KMS-11 (cell line): ENCODE measurements around the gene RAB6B.

Experiments used
- H2AFZ ChIP-seq: fragments of 200-600 bp; sonication (generic); 2 replicates; pipeline ENCODE4 v1.6.1; 2016; ENCODE audit warnings: antibody characterized with exemption, mixed run types, low read depth
- H3K27ac ChIP-seq: fragments of 200-600 bp; sonication (generic); 2 replicates; pipeline ENCODE4 v1.6.1; 2016; ENCODE audit warnings: mild to moderate bottlenecking, mixed run types
- H3K27me3 ChIP-seq: fragments of 200-600 bp; sonication (generic); 2 replicates; pipeline ENCODE4 v1.6.1; 2017; ENCODE audit warnings: mild to moderate bottlenecking, low read depth, mixed run types, moderate library complexity; ENCODE audit not compliant: insufficient read depth
- H3K36me3 ChIP-seq: fragments of 200-600 bp; sonication (generic); 2 replicates; pipeline ENCODE4 v1.6.1; 2017; ENCODE audit warnings: mild to moderate bottlenecking, mixed run types; ENCODE audit not compliant: insufficient read depth
- H3K4me1 ChIP-seq: fragments of 200-600 bp; sonication (generic); 2 replicates; pipeline ENCODE4 v1.6.1; 2016; ENCODE audit warnings: mild to moderate bottlenecking, low read depth, mixed run types; ENCODE audit not compliant: poor library complexity, severe bottlenecking
- H3K4me2 ChIP-seq: fragments of 200-600 bp; sonication (generic); 2 replicates; pipeline ENCODE4 v1.7.0; 2016; ENCODE audit warnings: mild to moderate bottlenecking, mixed run types
- H3K4me3 ChIP-seq: fragments of 200-600 bp; sonication (generic); IDR thresholded peaks from 2 replicates; pipeline ENCODE4 v1.6.1; 2017; ENCODE audit warnings: low read depth, low read length, mixed read lengths; ENCODE audit not compliant: insufficient read depth
- H3K79me2 ChIP-seq: fragments of 200-600 bp; sonication (generic); 2 replicates; pipeline ENCODE4 v1.6.1; 2016; ENCODE audit warnings: low read depth, mixed run types; ENCODE audit not compliant: insufficient read depth
- H3K9ac ChIP-seq: fragments of 200-600 bp; sonication (generic); 2 replicates; pipeline ENCODE4 v1.6.1; 2016; ENCODE audit warnings: mild to moderate bottlenecking, mixed run types
- H4K20me1 ChIP-seq: fragments of 200-600 bp; sonication (generic); 2 replicates; pipeline ENCODE4 v1.6.1; 2016; ENCODE audit warnings: mild to moderate bottlenecking, mixed run types; ENCODE audit not compliant: insufficient read depth
- CTCF ChIP-seq: fragments of 200-600 bp; sonication (generic); conservative IDR thresholded peaks from 2 replicates; pipeline ENCODE4 v1.6.1; 2017; ENCODE audit warnings: low read depth, mild to moderate bottlenecking, antibody characterized with exemption, low read length, moderate library complexity, mixed read lengths

Gene RAB6B

DNA sequence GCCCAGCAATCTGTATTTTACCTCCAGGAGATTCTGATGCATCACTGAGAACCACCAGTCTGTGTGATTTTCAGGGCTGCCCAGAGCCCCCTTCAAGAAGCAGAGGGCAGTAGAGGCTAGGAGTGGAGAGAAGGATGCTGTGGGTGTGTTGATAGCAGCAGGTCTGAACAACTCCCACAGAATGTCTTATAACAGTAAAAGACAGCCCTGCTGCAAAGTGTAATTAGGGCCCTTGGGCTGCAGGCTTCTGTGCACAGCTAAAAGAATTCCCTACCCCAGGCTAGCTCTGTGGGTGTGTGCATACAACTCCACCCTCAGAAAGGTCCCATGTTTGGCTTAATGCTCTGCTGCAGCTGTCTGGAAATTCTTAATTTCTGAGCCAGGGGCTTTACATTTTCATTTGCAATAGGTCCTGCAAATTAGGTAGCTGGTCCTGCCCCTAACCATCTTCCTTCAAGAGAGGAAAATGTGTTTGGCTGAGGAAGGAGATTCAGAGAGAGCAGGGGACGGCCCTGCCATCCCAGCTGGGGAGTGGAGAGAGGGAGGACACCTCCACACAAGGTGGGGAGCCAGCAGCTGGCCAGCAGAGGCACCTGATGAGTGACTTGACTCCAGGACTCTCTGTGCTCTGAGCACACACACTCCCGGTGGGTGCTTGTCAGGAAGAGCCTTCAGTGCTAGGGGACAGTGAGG, 43.2 kb upstream of the RAB6B start:
- Histone ChIP-seq H3K27ac (no peak overlapping the region), H3K79me2 (no peaks in the 10 kb centered on the region), H4K20me1 (no peaks in the 10 kb centered on the region), H3K36me3 (no peaks in the 10 kb centered on the region), H3K4me2 (no peak overlapping the region), H3K27me3 (no peaks in the 10 kb centered on the region), H3K9ac (no peak overlapping the region), H2AFZ (no peak overlapping the region), H3K4me3 (no peak overlapping the region), H3K4me1 (peaks cover 19% of the 10 kb centered on the region)
- no peak for TF ChIP-seq CTCF

GRCh38 chr3:133937756-133938601, 42.3 kb upstream of the RAB6B start:
- H3K9ac ChIP-seq, result no peak overlapping the region
- no peak overlapping the region for H3K4me2 ChIP-seq

GRCh38 chr3:133937061-133937686, 41.5 kb upstream of the RAB6B start:
- no peak for TF ChIP-seq CTCF
- Histone ChIP-seq H3K4me3 (no peak overlapping the region), H3K9ac (no peak overlapping the region), H4K20me1 (no peaks in the 10 kb centered on the region), H3K36me3 (no peaks in the 10 kb centered on the region), H2AFZ (no peak overlapping the region), H3K27ac (no peak overlapping the region), H3K4me1 (peaks cover 2% of the 10 kb centered on the region), H3K27me3 (no peaks in the 10 kb centered on the region), H3K4me2 (no peak overlapping the region), H3K79me2 (no peaks in the 10 kb centered on the region)

More at GRCh38 chr3:133937756-133938601, 42.3 kb upstream of the RAB6B start:
- Histone ChIP-seq H3K4me1 (peaks cover 10% of the 10 kb centered on the region), H2AFZ (no peak overlapping the region), H4K20me1 (no peaks in the 10 kb centered on the region), H3K27ac (no peak overlapping the region), H3K4me3 (no peak overlapping the region), H3K36me3 (no peaks in the 10 kb centered on the region), H3K27me3 (no peaks in the 10 kb centered on the region), H3K79me2 (no peaks in the 10 kb centered on the region)
- TF ChIP-seq CTCF, result no peak

GRCh38 chr3:133935843-133936769, 40.4 kb upstream of the RAB6B start:
- no peak overlapping the region for H2AFZ ChIP-seq
- H4K20me1 ChIP-seq, result no peaks in the 10 kb centered on the region
- H3K36me3 ChIP-seq, result no peaks in the 10 kb centered on the region

More at GRCh38 chr3:133935843-133936769, 40.4 kb upstream of the RAB6B start:
- no peak for TF ChIP-seq CTCF
- no peaks in the 10 kb centered on the region for H3K27me3 ChIP-seq
- no peak overlapping the region for H3K4me2 ChIP-seq
- H3K79me2 ChIP-seq, result no peaks in the 10 kb centered on the region
- H3K4me1 ChIP-seq, result no peaks in the 10 kb centered on the region
- H3K27ac ChIP-seq, result no peak overlapping the region
- no peak overlapping the region for H3K4me3 ChIP-seq
- no peak overlapping the region for H3K9ac ChIP-seq
